Astrocyte (in vitro differentiated cells and primary cell): ENCODE data around the gene TLR9.

Source experiments
- CTCF ChIP-seq: IDR thresholded peaks from 2 replicates; pipeline ENCODE4 v1.5.1; 2011; ENCODE audit warnings: low read depth, mild to moderate bottlenecking, inconsistent platforms, low read length, moderate library complexity; ENCODE audit not compliant: insufficient read depth
- EZH2 ChIP-seq: IDR thresholded peaks from 2 replicates; pipeline ENCODE4 v1.6.1; 2012; ENCODE audit warnings: mild to moderate bottlenecking, low read length, inconsistent platforms; ENCODE audit not compliant: insufficient read depth

GRCh38 chr3:52238761-52239701, 13.6 kb upstream of the TLR9 start, which contains the start of gene TWF2:
- TF ChIP-seq CTCF (no peak), EZH2 (no peak)
